ENCODE data around the gene DOCK9.

GRCh38 chr13:98846986-98847385, 130.9 kb downstream of the DOCK9 start:
- TF ChIP-seq POLR2A (IDR thresholded peaks at IDR 0.05) (no peak), CTCF (IDR thresholded peaks at IDR 0.05) (no peak), POLR2AphosphoS5 (IDR thresholded peaks at IDR 0.05) (no peak), EP300 (IDR thresholded peaks at IDR 0.05) (no peak)

Measured in upper lobe of left lung (tissue), 4 donors.